CD14-positive monocyte (primary cell): ENCODE data around the gene EPB41L4B. TPM values are rescaled to one million over a fixed set of nuclear protein-coding genes. Genes with fewer than 3 reads are reported as not detected.

Source experiments
- DNase-seq, 3 donors: peaks; one replicate each; pipeline ENCODE4 v3.0.0-alpha.2; 2011 to 2022
- H2AFZ ChIP-seq: 2 replicates; pipeline ENCODE4 v1.6.0; 2012; ENCODE audit warnings: mild to moderate bottlenecking, low read depth, low read length, inconsistent platforms; ENCODE audit not compliant: insufficient read depth, poor library complexity, severe bottlenecking
- H3K27ac ChIP-seq, 2 donors: 1 replicate in 1 of 2; 2 replicates in 1 of 2; pipeline ENCODE4 v1.5.1; 2012 to 2013; ENCODE audit warnings: low read length in 2 of 2, control low read depth in 1 of 2, inconsistent platforms in 1 of 2, low read depth in 1 of 2, mild to moderate bottlenecking in 1 of 2
- H3K27me3 ChIP-seq, 2 donors: one replicate each; pipeline versions ENCODE4 v1.6.0 to v1.6.1; 2011 to 2013; ENCODE audit warnings: low read length in 2 of 2; ENCODE audit not compliant: control insufficient read depth in 2 of 2, insufficient read depth in 2 of 2
- H3K36me3 ChIP-seq, 2 donors: replicated peaks in 1 of 2; 1 replicate in 1 of 2; 2 replicates in 1 of 2; pipeline versions ENCODE4 v1.5.1 to v1.6.1; 2012 to 2013; ENCODE audit warnings: low read length in 2 of 2, control low read depth in 1 of 2, inconsistent platforms in 1 of 2, mild to moderate bottlenecking in 1 of 2; ENCODE audit not compliant: insufficient read depth in 2 of 2, control insufficient read depth in 1 of 2
- H3K4me1 ChIP-seq, 2 donors: 1 replicate in 1 of 2; 2 replicates in 1 of 2; pipeline versions ENCODE4 v1.5.1 to v1.6.1; 2012 to 2013; ENCODE audit warnings: low read length in 2 of 2, control low read depth in 1 of 2, inconsistent platforms in 1 of 2, mild to moderate bottlenecking in 1 of 2, moderate library complexity in 1 of 2; ENCODE audit not compliant: insufficient read depth in 2 of 2, control insufficient read depth in 1 of 2
- H3K4me2 ChIP-seq: replicated peaks from 2 replicates; pipeline ENCODE3; 2012; ENCODE audit warnings: low read length, moderate library complexity, mild to moderate bottlenecking; ENCODE audit not compliant: poor library complexity, severe bottlenecking; ENCODE audit errors: extremely low read depth
- H3K4me3 ChIP-seq, 3 experiments: fragments of 200-600 bp in 1 of 3; sonication (generic) in 1 of 3; replicated peaks in 1 of 3; 1 replicate in 2 of 3; 2 replicates in 1 of 3; pipeline ENCODE4 v1.5.1; 2011 to 2013; ENCODE audit warnings: low read length in 3 of 3, mild to moderate bottlenecking in 3 of 3, control low read depth in 2 of 3, low read depth in 2 of 3, inconsistent platforms in 1 of 3, moderate library complexity in 1 of 3
- H3K79me2 ChIP-seq: 2 replicates; pipeline ENCODE4 v1.6.0; 2012; ENCODE audit warnings: mild to moderate bottlenecking, control low read depth, inconsistent platforms, low read length, moderate library complexity; ENCODE audit not compliant: insufficient read depth
- H3K9ac ChIP-seq: 2 replicates; pipeline ENCODE4 v1.6.0; 2017; ENCODE audit warnings: low read length, mild to moderate bottlenecking; ENCODE audit not compliant: insufficient read depth, poor library complexity, severe bottlenecking
- H3K9me3 ChIP-seq, 2 donors: replicated peaks in 1 of 2; 1 replicate in 1 of 2; 2 replicates in 1 of 2; pipeline versions ENCODE4 v1.5.1 to v1.6.1; 2012 to 2013; ENCODE audit warnings: low read length in 2 of 2, control low read depth in 1 of 2; ENCODE audit not compliant: control insufficient read depth in 1 of 2, insufficient read depth in 1 of 2
- H4K20me1 ChIP-seq: 2 replicates; pipeline ENCODE4 v1.6.0; 2012; ENCODE audit warnings: mild to moderate bottlenecking, low read length, control low read depth, moderate library complexity; ENCODE audit not compliant: insufficient read depth
- H3K27ac Mint-ChIP-seq, 7 donors: one replicate each; pipeline ENCODE4 v1.8.0; 2020; ENCODE audit warnings: mild to moderate bottlenecking in 7 of 7, mixed read lengths in 7 of 7, moderate library complexity in 6 of 7, inconsistent platforms in 2 of 7
- H3K27me3 Mint-ChIP-seq, 3 donors: one replicate each; pipeline ENCODE4 v1.8.0; 2021 to 2022; ENCODE audit warnings: low read depth in 3 of 3, mild to moderate bottlenecking in 3 of 3, mixed read lengths in 3 of 3, moderate library complexity in 3 of 3, inconsistent platforms in 1 of 3
- H3K36me3 Mint-ChIP-seq, 2 donors: one replicate each; pipeline ENCODE4 v1.8.0; 2020; ENCODE audit warnings: mixed read lengths in 2 of 2, inconsistent platforms in 1 of 2, mild to moderate bottlenecking in 1 of 2
- H3K4me1 Mint-ChIP-seq: one replicate; pipeline ENCODE4 v1.8.0; 2020; ENCODE audit warnings: mild to moderate bottlenecking, mixed read lengths
- H3K4me3 Mint-ChIP-seq, 2 donors: one replicate each; pipeline ENCODE4 v1.8.0; 2020; ENCODE audit warnings: mild to moderate bottlenecking in 2 of 2, mixed read lengths in 2 of 2, moderate library complexity in 1 of 2
- H3K9me3 Mint-ChIP-seq, 7 donors: one replicate each; pipeline ENCODE4 v1.8.0; 2020 to 2022; ENCODE audit warnings: mixed read lengths in 7 of 7, mild to moderate bottlenecking in 6 of 7, moderate library complexity in 6 of 7, inconsistent platforms in 2 of 7
- WGBS: methylation state at CpG from one replicate; pipeline ENCODE4 v1.1.5; 2013; ENCODE audit warnings: missing lambda C conversion rate; ENCODE audit not compliant: insufficient coverage; 5-methylcytosine and 5-hydroxymethylcytosine counted together
- intact Hi-C, 2 donors: fragments of 100-400 bp; cut with micrococcal nuclease; formaldehyde crosslinking; loops; one replicate each; pipeline versions ENCODE4 v1.15.0 to v1.15.1; 2023
- polyA plus RNA-seq, 3 donors: library from polyadenylated mRNA; depleted of rRNA in 1 of 3; unstranded in 2 of 3; stranded (reverse) in 1 of 3; fragments of 300-500 nt in 2 of 3; fragments of >200 nt in 1 of 3; fragmentation: Illumina TruSeq in 2 of 3; gene quantifications; 1 replicate in 2 of 3; 2 replicates in 1 of 3; pipeline ENCODE4 v1.2.3, GENCODE V29; 2012 to 2021
- TF ChIP-seq, protein P1 (sequence below): fragments of 200-600 bp; IDR thresholded peaks from one replicate; pipeline ENCODE4 v1.8.0; 2022; ENCODE audit warnings: antibody characterized with exemption, mild to moderate bottlenecking

The EPB41L4B gene
- polyA plus RNA-seq, 3 donors, result not detected

DNA sequence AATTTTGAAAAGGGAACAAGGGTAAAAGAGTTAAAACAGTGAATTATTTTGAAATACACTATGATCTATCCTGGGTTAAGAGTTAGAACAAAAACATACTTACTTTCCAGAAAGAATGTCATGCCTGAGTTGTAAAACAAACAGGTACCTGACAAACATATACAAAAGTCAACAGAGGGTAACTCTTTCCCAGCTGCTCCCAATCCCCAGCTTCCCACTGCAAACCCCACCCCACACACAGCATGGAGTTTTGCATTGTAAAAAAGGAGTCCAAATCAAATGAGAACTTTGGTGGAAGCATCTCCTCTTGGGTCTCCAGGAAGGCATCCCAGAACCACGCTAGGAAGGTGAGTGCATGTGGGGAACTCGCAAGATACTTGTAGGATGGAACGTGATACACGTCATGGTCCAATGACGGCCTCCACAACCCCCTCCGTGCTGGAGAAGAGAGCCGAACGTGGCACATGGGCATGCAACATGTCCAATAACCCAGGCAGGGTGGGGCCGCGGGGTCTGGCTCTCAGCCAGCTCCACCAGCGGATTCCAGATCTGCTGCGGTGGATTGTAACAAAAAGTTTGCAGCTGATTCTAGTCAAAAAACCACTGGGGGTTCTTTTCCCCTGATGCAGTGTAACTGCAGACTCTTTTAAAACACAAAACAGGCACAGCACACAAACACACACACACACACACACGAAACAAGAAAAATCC lies 55.8 kb downstream of the EPB41L4B start:
- Mint-ChIP-seq H3K9me3 (peaks cover 0 to 3% (median 0%) of the 10 kb centered on the region in 7 donors), H3K4me3 (no peak overlapping the region), H3K4me1 (no peaks in the 10 kb centered on the region), H3K36me3 (no peaks in the 10 kb centered on the region), H3K27me3 (peaks cover 2 to 18% (median 12%) of the 10 kb centered on the region in 3 donors), H3K27ac (no peak overlapping the region)
- no peak for DNase-seq
- intact Hi-C loops, result no loop called here
- Histone ChIP-seq H3K27ac (no peak overlapping the region), H2AFZ (no peak overlapping the region), H3K9me3 (no peaks in the 10 kb centered on the region), H3K4me2 (no peak overlapping the region), H4K20me1 (no peaks in the 10 kb centered on the region), H3K4me1 (no peaks in the 10 kb centered on the region), H3K4me3 (no peak overlapping the region), H3K27me3 (no peaks in the 10 kb centered on the region), H3K9ac (no peak overlapping the region), H3K79me2 (no peaks in the 10 kb centered on the region), H3K36me3 (no peaks in the 10 kb centered on the region)
- TF ChIP-seq, protein P1, sequence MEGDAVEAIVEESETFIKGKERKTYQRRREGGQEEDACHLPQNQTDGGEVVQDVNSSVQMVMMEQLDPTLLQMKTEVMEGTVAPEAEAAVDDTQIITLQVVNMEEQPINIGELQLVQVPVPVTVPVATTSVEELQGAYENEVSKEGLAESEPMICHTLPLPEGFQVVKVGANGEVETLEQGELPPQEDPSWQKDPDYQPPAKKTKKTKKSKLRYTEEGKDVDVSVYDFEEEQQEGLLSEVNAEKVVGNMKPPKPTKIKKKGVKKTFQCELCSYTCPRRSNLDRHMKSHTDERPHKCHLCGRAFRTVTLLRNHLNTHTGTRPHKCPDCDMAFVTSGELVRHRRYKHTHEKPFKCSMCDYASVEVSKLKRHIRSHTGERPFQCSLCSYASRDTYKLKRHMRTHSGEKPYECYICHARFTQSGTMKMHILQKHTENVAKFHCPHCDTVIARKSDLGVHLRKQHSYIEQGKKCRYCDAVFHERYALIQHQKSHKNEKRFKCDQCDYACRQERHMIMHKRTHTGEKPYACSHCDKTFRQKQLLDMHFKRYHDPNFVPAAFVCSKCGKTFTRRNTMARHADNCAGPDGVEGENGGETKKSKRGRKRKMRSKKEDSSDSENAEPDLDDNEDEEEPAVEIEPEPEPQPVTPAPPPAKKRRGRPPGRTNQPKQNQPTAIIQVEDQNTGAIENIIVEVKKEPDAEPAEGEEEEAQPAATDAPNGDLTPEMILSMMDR, result no peak
- WGBS, result 97% methylated on average over 11 of the region's 13 CpGs

DNA sequence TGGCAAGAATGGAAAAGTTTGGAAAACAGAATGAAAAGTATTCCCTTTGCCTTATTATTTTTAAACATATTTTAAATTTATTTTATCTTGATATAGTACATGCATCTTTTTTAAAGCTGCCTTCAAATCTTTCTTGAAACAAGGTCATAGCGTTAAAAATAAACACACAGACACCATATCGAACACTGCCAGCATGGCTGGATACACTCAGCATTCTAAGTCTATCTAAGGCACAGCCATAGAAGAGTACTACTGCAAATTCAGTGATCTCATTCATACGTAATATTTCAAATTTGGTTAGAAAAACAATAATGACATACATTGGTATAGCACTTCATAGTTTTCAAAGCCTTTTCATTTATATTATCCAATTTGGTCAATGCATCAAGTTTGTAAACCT lies 57.5 kb downstream of the EPB41L4B start:
- H3K27ac Mint-ChIP-seq, result no peak overlapping the region
- H3K27me3 ChIP-seq, result no peaks in the 10 kb centered on the region
- TF ChIP-seq, protein P1, result no peak
- H3K4me1 ChIP-seq, result no peaks in the 10 kb centered on the region
- no peak overlapping the region for H3K4me3 ChIP-seq
- no CpG with 5 or more reads among the region's 3 CpGs for WGBS
- no peak overlapping the region for H3K4me2 ChIP-seq
- H3K36me3 Mint-ChIP-seq, result no peaks in the 10 kb centered on the region
- H3K27me3 Mint-ChIP-seq, result peaks cover 7 to 25% (median 15%) of the 10 kb centered on the region in 3 donors
- no peak overlapping the region for H3K27ac ChIP-seq
- no peaks in the 10 kb centered on the region for H3K36me3 ChIP-seq
- H3K9me3 Mint-ChIP-seq, result peaks cover 0 to under 1% (median 0%) of the 10 kb centered on the region in 7 donors
- H3K9me3 ChIP-seq, result no peaks in the 10 kb centered on the region
- no peak overlapping the region for H3K4me3 Mint-ChIP-seq
- no peak overlapping the region for H2AFZ ChIP-seq
- no peaks in the 10 kb centered on the region for H3K79me2 ChIP-seq
- no peak overlapping the region for H3K9ac ChIP-seq
- DNase-seq, result no peak
- intact Hi-C loops, result no loop called here
- no peaks in the 10 kb centered on the region for H4K20me1 ChIP-seq
- H3K4me1 Mint-ChIP-seq, result no peaks in the 10 kb centered on the region
